GM19463 (cell line): ENCODE data around the gene CLDN4.
"Not testable (repeated sequence)": the region's sequence is repeated elsewhere in the genome, so short reads cannot be mapped to it uniquely, and the experiment has no call there.

Experiments used
- ATAC-seq: cut with Tn5 transposase; IDR thresholded peaks from one replicate; pipeline ENCODE4 v1.9.1; 2021; ENCODE audit warnings: mild to moderate bottlenecking, moderate library complexity; ENCODE audit not compliant: unreplicated experiment

CLDN4 gene, protein sequence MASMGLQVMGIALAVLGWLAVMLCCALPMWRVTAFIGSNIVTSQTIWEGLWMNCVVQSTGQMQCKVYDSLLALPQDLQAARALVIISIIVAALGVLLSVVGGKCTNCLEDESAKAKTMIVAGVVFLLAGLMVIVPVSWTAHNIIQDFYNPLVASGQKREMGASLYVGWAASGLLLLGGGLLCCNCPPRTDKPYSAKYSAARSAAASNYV

DNA sequence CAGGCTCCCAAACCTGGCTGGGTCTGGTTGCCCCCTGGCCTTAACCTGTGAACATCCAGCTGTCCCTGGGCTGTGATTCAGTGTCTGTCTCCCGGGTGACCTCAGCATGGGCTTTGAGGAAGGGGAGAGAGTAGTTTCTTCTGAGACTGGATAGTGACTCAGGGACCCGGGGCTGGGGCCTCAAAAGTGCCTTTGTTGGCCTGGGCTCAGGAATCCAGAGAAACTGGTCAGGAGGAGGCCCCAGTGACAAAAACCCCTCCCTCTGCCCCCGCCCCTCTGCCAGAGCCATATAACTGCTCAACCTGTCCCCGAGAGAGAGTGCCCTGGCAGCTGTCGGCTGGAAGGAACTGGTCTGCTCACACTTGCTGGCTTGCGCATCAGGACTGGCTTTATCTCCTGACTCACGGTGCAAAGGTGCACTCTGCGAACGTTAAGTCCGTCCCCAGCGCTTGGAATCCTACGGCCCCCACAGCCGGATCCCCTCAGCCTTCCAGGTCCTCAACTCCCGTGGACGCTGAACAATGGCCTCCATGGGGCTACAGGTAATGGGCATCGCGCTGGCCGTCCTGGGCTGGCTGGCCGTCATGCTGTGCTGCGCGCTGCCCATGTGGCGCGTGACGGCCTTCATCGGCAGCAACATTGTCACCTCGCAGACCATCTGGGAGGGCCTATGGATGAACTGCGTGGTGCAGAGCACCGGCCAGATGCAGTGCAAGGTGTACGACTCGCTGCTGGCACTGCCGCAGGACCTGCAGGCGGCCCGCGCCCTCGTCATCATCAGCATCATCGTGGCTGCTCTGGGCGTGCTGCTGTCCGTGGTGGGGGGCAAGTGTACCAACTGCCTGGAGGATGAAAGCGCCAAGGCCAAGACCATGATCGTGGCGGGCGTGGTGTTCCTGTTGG is at the start of gene CLDN4:
TSS of gene CLDN4 (plus strand) at position 316 of the 903 bp plus-strand sequence. CDS start at position 522, 206 bp downstream.
- ATAC-seq: no peak

DNA sequence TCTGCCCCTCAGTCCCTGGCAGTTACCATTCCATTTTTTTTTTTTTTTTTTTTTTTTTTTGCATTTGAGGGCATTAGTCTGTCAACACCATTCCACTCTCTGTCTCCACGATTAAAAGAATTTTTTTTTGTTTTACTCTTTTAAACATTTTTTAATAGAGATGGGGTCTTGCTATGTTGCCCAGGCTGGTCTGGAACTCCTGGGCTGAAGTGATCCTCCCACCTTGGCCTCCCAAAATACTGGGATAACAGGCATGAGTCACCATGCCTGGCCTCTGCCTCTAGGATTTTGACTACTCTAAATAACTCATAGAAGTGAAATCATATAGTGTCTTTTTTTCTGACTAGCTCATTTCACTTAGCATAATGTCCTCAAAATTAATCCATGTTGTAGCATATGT is 44.2 kb upstream of the CLDN4 start:
- no peak for ATAC-seq

DNA sequence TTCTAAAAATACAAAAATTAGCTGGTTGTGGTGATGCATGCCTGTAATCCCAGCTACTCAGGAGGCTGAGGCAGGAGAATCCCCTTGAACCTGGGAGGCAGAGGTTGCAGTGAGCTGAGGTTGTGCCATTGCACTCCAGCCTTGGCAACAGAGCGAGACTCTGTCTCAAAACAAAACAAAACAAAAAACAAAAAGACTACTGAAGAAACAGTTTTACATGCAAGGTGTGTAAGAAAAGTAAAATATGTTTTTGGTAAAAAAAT is 43.1 kb upstream of the CLDN4 start:
- ATAC-seq: not testable (repeated sequence)

DNA sequence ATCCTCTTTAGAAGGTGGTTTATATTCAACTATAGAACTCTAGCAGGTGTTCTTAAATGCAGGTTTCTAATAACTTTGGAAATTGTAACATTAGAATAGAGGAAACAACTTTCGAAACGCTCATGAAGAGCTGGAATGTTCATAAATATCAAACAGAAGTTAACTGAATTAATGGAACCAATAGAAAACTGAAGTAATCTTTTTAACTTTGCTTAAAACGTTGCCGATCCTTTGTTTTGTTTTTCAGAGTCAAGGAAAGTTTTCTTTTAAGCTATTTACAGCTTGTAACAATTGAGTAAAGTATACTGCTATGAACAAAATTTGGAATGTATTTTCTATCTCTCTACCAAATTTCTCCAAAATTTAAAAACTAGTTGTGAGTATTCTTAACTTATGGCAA is 41.7 kb upstream of the CLDN4 start:
- ATAC-seq: no peak

DNA sequence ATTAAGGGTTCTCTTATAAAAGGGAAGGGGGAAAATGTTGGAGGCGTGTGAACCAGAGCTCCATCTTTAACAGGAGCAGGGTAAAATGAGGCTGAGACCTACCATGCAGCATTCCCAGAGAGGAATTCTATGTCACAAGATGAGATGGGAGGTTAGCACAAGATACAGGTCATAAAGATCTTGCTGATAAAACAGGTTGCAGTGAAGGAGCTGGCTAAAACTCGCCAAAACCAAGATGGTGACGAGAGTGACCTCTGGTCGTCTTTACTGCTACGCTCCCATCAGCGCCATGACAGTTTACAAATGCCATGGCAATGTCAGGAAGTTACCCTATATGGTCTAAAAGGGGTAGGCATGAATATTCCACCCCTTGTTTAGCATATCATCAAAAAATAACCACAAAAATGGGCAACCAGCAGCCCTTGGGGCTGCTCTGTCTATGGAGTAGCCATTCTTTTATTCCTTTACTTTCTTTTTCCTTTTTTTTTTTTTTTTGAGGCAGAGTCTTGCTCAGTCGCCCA is 39.6 kb upstream of the CLDN4 start:
- not testable (repeated sequence) for ATAC-seq

DNA sequence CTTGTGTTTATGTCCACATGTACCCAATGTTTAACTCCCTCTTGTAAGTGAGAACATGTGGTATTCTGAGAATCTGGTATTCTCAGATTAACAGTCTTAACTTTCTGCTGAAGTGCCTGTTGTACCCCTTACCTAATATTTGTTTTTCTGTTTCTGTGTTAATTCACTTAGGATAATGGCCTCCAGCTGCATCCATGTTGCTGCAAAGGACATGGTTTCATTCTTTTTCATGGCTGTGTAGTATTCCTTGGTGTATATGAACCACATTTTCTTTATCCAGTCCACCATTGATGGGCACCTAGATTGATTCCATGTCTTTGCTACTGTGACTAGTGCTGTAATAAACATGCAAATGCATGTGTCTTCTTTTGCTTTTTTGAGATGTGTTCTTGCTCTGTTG is 35.6 kb upstream of the CLDN4 start:
- not testable (repeated sequence) for ATAC-seq

DNA sequence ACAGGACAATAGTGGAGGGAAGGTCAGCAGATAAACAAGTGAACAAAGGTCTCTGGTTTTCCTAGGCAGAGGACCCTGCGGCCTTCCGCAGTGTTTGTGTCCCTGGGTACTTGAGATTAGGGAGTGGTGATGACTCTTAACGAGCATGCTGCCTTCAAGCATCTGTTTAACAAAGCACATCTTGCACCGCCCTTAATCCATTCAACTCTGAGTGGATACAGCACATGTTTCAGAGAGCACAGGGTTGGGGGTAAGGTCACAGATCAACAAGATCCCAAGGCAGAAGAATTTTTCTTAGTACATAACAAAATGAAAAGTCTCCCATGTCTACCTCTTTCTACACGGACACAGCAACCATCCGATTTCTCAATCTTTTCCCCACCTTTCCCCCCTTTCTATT is 34.1 kb upstream of the CLDN4 start:
- not testable (repeated sequence) for ATAC-seq

DNA sequence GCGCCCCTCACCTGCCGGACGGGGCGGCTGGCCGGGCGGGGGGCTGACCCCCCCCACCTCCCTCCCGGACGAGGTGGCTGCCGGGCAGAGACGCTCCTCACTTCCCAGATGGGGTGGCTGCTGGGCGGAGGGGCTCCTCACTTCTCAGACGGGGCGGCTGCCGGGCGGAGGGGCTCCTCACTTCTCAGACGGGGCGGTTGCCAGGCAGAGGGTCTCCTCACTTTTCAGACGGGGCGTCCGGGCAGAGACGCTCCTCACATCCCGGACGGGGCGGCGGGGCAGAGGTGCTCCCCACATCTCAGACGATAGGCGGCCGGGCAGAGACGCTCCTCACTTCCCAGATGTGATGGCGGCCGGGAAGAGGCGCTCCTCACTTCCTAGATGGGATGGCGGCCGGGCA is 33.6 kb upstream of the CLDN4 start:
- ATAC-seq: not testable (repeated sequence)

DNA sequence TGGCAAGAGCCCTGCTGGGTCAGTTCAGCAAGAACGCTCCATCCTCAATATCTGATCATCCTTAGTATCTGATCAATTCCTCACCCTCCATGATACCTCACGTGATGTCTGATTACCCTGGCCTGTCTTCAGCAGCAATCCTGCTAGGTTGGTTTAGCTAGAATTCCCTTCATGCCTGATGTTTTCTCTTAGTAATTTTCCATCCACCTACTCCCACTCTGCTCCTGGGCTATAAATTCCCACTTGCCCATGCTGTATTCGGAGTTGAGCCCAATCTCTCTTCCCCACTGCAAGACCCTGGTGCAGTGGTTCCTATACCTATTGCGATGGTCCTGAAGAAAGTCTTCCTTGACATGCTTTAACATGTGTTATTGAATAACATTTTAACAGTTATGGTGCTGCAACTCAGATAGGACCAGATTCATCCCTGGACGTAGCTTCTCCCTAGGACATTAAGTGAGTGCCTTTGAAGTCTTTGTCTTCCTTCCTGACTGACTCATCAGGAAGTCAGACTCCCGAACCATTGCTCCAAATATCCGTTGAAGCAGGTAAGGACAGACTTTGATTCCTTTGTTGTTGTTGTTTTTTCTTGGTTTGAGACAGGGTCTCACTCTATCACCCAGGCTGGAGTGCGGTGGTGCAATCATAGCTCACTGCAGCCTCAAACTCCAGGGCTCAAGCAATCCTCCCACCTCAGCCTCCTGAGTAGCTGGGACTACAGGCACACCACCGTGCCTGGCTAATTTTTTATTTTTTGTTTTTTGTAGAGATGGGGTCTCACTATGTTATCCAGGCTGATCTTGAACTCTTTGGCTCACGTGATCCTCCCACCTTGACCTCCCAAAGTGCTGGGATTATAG is 31.3 kb upstream of the CLDN4 start:
- ATAC-seq: no peak

DNA sequence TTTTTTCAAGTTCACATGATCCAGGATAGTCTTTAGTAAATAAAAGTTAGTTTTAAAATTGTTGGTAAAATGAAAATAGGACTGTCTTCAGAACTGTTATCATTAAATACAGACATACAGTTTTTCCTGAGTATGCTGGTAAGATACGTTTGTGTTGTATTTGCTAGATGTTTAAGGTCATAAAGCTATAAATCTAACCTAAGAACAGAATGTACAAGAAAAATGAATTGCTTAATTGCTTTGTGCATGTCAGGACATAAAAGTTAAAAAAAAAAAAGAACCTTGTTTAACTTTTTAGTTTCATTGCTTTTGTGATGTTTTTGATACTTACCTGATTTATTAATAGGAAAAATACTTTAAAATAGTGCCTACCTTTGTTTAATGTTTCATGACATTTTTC is 29.2 kb upstream of the CLDN4 start:
- ATAC-seq: no peak

DNA sequence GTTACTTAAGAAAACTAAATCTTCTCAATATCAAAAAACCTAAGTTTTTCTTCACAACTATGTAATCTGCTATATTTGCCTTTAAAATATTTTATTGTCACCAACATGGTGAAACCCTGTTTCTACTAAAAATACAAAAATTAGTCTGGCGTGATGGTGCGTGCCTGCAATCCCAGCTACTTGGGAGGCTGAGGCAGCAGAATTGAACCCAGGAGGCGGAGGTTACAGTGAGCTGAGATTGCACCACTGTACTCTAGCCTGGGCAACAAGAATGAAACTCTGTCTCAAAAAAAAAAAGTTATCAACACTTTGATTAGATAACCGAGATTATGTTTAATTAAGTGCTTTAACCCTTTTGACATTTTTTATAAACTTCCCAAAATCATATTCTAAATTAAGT is 28.3 kb upstream of the CLDN4 start:
- ATAC-seq: no peak

DNA sequence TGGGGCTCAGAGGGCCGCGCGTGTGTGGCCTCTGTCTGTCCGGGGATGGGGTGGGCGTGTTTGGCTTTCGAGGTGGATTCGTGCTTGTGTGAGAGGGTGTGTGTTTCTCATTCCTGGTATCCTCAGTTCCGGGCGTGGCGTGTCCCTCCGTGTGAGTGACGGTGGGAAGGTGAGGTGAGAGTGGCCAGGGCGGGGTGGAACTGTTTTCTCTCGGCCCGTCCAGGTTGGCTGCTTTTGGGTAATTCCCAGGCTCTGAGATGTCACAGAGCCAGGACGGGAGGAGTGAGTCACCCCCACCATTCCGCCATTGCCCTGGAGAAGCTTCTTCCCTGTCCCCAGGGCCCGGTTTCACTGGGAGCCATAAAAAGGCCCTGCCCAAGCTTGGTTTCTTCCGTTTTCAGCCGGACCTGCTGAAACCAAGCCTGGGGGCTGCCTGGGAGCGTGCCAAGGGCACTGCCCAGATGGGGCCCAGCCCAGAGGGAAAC is 21.3 kb upstream of the CLDN4 start:
- ATAC-seq: no peak

DNA sequence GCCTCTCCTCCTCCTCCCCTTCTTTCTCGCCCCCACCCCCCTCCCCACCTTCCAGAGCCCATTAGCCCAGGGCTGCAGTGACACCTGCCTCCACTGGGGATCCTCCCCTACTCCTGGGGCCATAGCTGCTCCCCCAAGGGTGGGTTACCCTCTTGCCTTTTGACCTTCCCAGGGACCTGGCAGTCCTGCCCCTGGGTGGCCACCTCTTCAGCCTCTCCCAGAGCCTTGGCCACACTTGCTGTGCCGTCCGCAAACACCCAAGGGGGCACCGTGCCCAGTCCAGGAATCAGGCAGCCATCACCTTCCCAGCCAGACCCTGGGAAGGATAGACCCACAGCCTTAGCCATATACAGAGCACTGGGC is 19.8 kb upstream of the CLDN4 start:
- ATAC-seq: no peak

DNA sequence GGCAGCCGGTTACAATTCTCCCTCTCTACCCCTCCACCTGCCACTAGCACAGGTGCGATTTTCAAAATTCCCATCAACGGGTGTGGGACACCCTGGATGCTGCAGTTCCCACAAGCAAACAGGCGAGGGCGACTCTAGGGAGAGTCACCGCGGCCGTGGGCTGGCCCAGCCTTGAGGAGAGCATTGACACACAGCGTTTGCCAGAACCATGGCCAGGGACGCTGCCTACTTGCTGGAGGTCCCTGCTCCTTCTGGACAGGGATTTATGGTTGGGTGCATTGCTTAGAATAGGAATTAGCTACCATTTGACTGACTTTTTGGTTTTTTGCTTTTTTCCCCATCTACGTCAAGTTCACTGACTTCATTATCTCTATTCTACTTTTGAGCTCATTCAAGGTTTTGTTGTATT is 19.0 kb upstream of the CLDN4 start:
- ATAC-seq: no peak

DNA sequence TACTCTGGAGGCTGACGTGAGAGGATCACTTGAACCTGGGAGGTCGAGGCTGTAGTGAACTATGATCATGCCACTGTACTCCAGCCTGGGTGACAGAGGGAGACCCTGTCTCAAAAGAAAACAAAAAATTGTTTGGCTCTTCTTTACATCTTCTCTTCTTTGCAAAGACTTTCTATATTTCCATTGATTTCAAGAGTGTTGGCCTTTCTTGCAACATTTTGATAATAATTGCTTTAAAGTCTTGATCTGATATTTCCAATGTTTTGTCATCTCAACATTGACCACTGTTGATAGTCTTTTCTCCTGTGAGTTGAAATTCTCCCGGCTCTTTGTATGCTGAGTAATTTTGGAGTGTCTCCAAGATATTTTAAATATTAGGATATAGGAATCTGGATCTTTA is 17.8 kb upstream of the CLDN4 start:
- no peak for ATAC-seq

DNA sequence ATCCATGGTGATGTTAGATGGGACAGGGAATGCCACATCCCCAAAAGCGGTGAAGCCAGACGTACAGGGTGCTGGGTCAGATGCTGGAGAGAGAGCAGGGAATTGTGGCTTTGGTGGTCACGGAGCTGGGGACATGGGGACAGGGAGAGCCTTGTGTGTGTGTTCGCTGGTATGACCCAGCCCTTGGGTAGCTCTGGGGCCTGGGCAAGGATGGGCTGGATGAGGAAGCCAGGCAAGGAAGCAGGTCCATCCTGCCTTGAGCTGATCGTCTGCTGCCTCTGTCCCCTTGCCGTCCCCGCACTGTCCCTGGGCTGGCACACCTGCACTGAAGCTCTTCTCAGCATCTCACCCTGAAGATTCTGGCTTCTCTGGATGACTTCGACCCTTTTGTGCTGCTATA is 15.4 kb upstream of the CLDN4 start:
- no peak for ATAC-seq

DNA sequence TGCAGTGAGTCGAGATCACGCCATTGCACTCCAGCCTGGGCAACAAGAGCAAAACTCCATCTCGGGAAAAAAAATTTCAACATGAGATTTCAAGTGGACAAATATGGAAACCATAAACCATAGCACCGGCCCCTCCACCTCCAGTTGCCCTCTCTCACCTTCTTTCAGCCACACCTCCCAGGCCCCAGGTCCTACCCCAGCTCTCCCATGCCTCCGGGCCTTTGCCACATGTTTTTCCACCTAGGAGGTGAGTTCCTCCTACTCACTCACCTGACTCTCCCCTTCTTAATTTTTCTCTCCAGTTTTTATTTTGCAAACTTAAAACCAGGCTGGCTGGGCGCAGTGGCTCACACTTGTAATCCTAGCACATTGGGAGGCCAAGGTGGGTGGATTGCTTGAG is 13.7 kb upstream of the CLDN4 start:
- ATAC-seq: no peak

DNA sequence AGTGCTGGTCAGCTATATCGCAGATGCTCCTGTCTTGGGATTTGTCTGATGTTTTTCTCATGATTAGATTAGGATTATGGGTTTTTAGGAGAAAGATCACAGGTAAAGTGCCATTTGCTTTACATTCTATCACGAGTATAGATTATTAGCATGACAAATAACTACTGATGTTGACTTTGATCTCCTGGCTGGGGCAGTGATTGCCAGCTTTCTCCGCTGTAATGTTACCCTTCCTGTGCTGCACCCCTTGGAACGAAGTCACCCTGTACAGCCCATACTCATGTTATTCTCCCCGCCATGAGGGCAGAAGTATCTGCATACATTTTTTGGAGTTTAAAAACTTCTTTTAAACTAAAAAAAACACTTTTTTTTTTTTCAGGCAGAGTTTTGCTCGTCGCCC is 10.8 kb upstream of the CLDN4 start:
- ATAC-seq: no peak

DNA sequence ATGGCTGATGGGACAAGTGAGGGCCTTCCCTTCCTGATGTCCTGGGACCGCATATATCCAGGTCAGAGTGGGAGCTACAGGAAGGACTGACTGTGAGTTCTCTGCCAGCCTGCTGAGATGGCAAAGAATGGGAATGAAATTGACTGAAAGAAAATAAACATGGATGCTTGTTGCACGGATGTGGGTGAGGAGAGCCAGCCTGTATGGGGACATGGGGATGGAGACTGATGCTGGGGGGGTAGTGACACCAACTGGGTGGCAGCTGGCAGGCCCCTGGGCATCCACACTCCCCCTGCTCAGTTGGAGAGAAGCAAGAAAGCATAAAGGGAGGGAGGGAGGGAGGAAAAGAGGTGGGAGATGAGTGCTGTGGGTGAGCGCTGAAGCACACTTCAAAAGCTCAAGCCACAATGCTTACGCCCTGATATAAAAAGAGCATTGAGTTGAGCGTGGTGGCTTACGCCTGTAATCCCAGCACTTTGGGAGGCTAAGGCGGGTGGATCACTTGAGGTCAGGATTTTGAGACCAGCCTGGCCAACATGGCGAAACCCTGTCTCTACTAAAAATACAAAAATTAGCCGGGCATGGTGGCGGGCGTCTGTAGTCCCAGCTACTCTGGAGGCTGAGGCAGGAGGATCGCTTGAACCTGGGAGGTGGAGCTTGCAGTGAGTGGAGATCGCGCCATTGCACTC is 9.1 kb upstream of the CLDN4 start:
- ATAC-seq: not testable (repeated sequence)

DNA sequence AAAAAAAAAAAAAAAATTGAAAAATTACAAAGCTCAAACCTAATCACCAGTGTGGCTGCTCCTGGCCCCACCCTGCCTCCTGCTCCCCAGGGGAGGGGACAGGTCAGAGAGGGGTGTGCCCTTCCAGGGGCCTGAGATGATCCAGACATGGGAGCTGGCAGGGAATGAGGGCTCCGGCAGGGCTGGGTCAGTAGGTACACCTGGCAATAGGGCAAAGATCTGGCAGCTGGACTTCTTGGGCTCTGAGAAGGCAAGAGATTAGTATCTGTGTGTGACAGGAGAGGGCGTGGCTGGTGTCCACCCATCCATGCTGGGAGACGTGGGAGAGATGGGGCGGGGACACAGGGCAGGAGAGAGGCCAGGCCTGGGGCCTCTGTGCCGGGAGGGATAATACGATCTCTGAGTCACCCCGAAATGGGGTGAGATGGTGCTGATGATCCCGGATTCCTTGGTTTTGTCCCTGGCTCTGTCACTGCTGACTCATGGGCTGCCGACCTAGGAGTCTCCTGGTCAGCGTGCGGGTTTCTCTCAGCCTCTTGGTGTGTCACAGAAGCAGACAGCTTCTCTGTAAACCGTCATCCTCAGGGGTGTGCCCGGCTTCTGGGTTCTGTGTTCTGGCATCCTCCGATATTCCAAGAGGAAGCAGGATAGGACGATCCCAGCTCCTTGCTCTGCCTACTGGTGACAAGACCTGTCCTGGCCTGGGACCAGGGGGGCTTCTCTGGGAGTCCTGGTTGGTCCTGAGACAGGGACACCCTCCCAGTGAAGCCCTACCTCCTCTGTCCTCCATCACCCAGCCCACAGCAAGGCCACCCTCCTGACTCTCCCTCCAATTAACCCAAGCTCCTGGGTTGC is 8.2 kb upstream of the CLDN4 start:
- ATAC-seq: no peak
